ENCODE results near the gene FAR1. TPM values are rescaled to one million over a fixed set of nuclear protein-coding genes. Genes with fewer than 3 reads are reported as not detected.

Gene FAR1
- polyA plus RNA-seq, 1 of the 3 experiments (the other 2 are of a cell fraction), result 29.0 TPM

DNA sequence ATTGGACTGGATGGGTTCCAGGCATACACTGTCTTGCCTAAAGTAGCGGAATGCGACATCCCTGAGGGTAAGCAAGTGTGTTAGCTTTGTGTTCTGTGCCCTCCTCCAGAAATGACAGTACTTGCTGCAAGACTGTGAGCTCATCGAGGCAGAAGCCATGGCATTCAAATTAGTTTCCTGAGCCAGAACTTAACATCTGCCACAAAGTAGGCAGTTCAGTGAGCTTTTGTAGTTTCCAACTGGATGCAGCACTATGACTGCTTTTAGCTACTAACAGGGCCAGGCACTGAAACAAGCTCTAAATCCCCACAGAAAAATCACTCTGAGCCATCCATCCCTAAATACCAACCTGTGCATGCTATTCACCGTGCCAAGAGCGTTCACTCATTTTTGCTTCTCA is 1.2 kb upstream of the FAR1 start (continued):
- TF ChIP-seq CTCF (IDR thresholded peaks at IDR 0.05), result no peak

DNA sequence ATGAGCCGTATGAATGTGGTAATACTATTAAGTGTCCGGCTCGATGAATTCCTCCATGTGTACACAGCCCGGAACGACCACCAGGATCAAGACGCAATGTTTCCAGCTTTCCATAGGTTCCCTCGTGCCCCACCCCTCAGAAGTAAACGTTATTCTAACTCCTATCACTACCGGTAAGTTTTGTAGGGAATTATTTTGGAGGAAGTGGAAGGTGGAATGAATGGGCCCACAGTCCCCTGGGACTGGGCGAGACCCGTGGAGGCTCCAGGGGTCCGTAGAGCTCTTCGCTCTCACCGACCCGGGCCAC is 720 bp upstream of the FAR1 start:
- Histone ChIP-seq H3K9me3 (no peaks in the 10 kb centered on the region), H3K36me3 (replicated peaks in 1 of 2; ENCODE audit: control insufficient read depth in 1 of 2, insufficient read depth in 2 of 2, low read length in 1 of 2) (no peaks in the 10 kb centered on the region), H3K4me3 (ENCODE audit: low read depth in 2 of 2, low read length in 1 of 2) (peak overlapping the region; percentile 62 to 67), H3K9ac (peak overlapping the region; percentile 79), H3F3A (replicated peaks; ENCODE audit: insufficient read depth) (peaks cover 19% of the 10 kb centered on the region), H3K79me2 (ENCODE audit: insufficient read depth) (peaks cover 39% of the 10 kb centered on the region), H2AFZ (ENCODE audit: low read depth) (peak overlapping the region; percentile 96), H3K9me2 (no peaks in the 10 kb centered on the region), H3K4me2 (peak overlapping the region; percentile 96), H4K20me1 (ENCODE audit: insufficient read depth) (peaks cover 33% of the 10 kb centered on the region), H3K27me3 (ENCODE audit: insufficient read depth) (no peaks in the 10 kb centered on the region), H3K27ac (ENCODE audit: low read depth in 2 of 2, low read length in 1 of 2) (peak overlapping the region; percentile 34 to 76; a peak in 3 of 4 replicates), H3K4me1 (ENCODE audit: control insufficient read depth in 1 of 2, insufficient read depth in 2 of 2, low read depth in 1 of 2, low read length in 1 of 2) (peaks cover 6 to 11% of the 10 kb centered on the region in 2 experiments; a peak in 2 of 4 replicates)
- CTCF ChIA-PET, result interaction anchor here (0.6 to 1.9 kb wide), 9 partner anchors 10 to 105 kb away, joined by 3 to 5 read pairs (median 3); no protein-coding TSS in a partner anchor
- DNase-seq, result no peak
- POLR2A ChIA-PET, result no interaction called here
- no peak for TF ChIP-seq EP300 (IDR thresholded peaks at IDR 0.05; ENCODE audit: borderline replicate concordance in 1 of 2, low read depth in 1 of 2, low read length in 1 of 2)
- no peak for TF ChIP-seq TAF1 (IDR thresholded peaks at IDR 0.05; ENCODE audit: borderline replicate concordance, low read depth, low read length)
- no peak for TF ChIP-seq RFX5 (IDR thresholded peaks at IDR 0.05; ENCODE audit: low read length)
- TF ChIP-seq RAD21 (IDR thresholded peaks at IDR 0.05; ENCODE audit: low read length), result no peak
- TF ChIP-seq TEAD4 (IDR thresholded peaks at IDR 0.05; ENCODE audit: borderline replicate concordance, insufficient read depth), result no peak
- no peak for TF ChIP-seq NRF1 (IDR thresholded peaks at IDR 0.05; ENCODE audit: low read depth, low read length)
- no peak for TF ChIP-seq SMC3 (IDR thresholded peaks at IDR 0.05; ENCODE audit: low read depth, low read length)
- no peak for TF ChIP-seq FOXM1 (IDR thresholded peaks at IDR 0.05; ENCODE audit: low read depth)
- under 1% methylated on average over 15 of the region's 15 CpGs for WGBS (ENCODE audit: low lambda C conversion rate)

DNA sequence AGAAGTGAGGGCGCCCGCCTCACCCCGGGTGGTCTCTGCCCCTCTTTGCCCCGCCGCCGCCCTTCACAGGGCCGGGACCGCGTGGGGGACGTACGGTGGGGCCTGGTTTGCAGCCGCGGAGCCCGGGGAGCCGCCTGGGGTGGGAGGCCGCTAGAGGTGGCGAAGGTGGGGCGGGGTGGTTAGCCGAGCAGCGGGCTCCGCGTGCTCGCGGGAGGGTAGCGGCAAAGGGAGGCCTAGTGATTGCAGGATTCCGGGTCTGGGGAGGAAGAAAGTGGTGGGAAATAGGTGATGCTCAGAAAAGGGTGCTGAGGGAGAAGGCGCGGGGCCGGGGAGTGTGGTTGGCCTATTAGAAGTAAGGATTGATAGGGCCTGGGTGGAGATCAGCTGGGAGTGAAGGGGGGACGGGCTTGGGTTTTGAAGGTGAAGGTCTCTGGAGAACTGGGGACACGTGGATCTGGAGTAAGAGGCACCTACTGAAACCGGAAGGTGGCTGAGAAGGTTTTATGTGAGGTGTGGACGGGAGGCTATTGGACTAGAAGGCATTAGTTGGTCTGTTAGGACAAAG is 571 bp downstream of the FAR1 start:
- Histone ChIP-seq H3K4me2 (peak overlapping the region; percentile 80), H3F3A (replicated peaks; ENCODE audit: insufficient read depth) (peaks cover 13% of the 10 kb centered on the region), H3K9me2 (no peaks in the 10 kb centered on the region), H3K4me3 (ENCODE audit: low read depth in 2 of 2, low read length in 1 of 2) (peak overlapping the region; percentile 62 to 85), H2AFZ (ENCODE audit: low read depth) (peak overlapping the region; percentile 69), H3K4me1 (ENCODE audit: control insufficient read depth in 1 of 2, insufficient read depth in 2 of 2, low read depth in 1 of 2, low read length in 1 of 2) (peaks cover 3 to 11% of the 10 kb centered on the region in 2 experiments; a peak in 2 of 4 replicates), H3K79me2 (ENCODE audit: insufficient read depth) (peaks cover 51% of the 10 kb centered on the region), H3K36me3 (replicated peaks in 1 of 2; ENCODE audit: control insufficient read depth in 1 of 2, insufficient read depth in 2 of 2, low read length in 1 of 2) (no peaks in the 10 kb centered on the region), H3K9ac (peak overlapping the region; percentile 85), H3K27ac (ENCODE audit: low read depth in 2 of 2, low read length in 1 of 2) (peak overlapping the region; percentile 56 to 63), H3K27me3 (ENCODE audit: insufficient read depth) (no peaks in the 10 kb centered on the region), H4K20me1 (ENCODE audit: insufficient read depth) (peaks cover 44% of the 10 kb centered on the region), H3K9me3 (no peaks in the 10 kb centered on the region)
- no peak for DNase-seq
- TF ChIP-seq MAX (IDR thresholded peaks at IDR 0.05; ENCODE audit: low read depth) (peak; percentile 22; the same call in 1 of the 2 replicates), SMC3 (IDR thresholded peaks at IDR 0.05; ENCODE audit: low read depth, low read length) (no peak), MXI1 (IDR thresholded peaks at IDR 0.05; ENCODE audit: low read depth, low read length) (peak; percentile 88)
- ChIA-PET CTCF (interaction anchor here (1.5 to 1.6 kb wide), 2 partner anchors 18 to 334 kb away, joined by 3 to 6 read pairs; no protein-coding TSS in a partner anchor), POLR2A (interaction anchor here (0.6 kb wide), 1 partner anchor 103 kb away, joined by 4 read pairs; no protein-coding TSS in a partner anchor)
- 2% methylated on average over 27 of the region's 33 CpGs for WGBS (ENCODE audit: low lambda C conversion rate)

Data from SK-N-SH (cell line).